ENCODE data around the gene TIAM1. TPM values are rescaled to one million over a fixed set of nuclear protein-coding genes. Genes with fewer than 3 reads are reported as not detected.

TIAM1 gene
- total and polyA plus RNA-seq, 2 experiments from 2014 or later, result 3.2 to 7.6 TPM

- Histone ChIP-seq H3K9me3 (ENCODE audit: low read depth) (no peaks in the 10 kb centered on the region), H3K9ac (no peak overlapping the region), H3K4me2 (ENCODE audit: unreplicated experiment) (no peak overlapping the region), H4K20me1 (ENCODE audit: insufficient read depth) (no peaks in the 10 kb centered on the region), H3K4me3 (no peak overlapping the region), H3F3A (ENCODE audit: insufficient read depth) (peaks cover 31% of the 10 kb centered on the region), H3K27ac (peak overlapping the region; percentile 58), H3K27me3 (replicated peaks; ENCODE audit: insufficient read depth) (no peaks in the 10 kb centered on the region), H2AFZ (no peak overlapping the region), H3K4me1 (ENCODE audit: insufficient read depth) (peaks cover 8% of the 10 kb centered on the region), H3K36me3 (ENCODE audit: low read depth) (no peaks in the 10 kb centered on the region), H3K9me2 (ENCODE audit: insufficient read depth) (no peaks in the 10 kb centered on the region), H3K79me2 (ENCODE audit: insufficient read depth) (no peaks in the 10 kb centered on the region)
- in situ Hi-C loops (cut with MboI), result no loop called here
- TF ChIP-seq EZH2 (IDR thresholded peaks at IDR 0.05; ENCODE audit: insufficient read depth, poor library complexity, severe bottlenecking), result no peak
- no peak for TF ChIP-seq EZH2phosphoT487 (IDR thresholded peaks at IDR 0.05; ENCODE audit: insufficient read depth, low read depth)
- DNase-seq, result peak; percentile 27
- 59 to 65% methylated on average over 4 of the region's 4 CpGs for WGBS, 2 experiments (ENCODE audit: low coverage in 1 of 2, low lambda C conversion rate in 2 of 2, missing lambda C conversion rate in 2 of 2)
These were observed 10.1 kb upstream of the TIAM1 start for GRCh38 chr21:31354122-31354521.

DNA sequence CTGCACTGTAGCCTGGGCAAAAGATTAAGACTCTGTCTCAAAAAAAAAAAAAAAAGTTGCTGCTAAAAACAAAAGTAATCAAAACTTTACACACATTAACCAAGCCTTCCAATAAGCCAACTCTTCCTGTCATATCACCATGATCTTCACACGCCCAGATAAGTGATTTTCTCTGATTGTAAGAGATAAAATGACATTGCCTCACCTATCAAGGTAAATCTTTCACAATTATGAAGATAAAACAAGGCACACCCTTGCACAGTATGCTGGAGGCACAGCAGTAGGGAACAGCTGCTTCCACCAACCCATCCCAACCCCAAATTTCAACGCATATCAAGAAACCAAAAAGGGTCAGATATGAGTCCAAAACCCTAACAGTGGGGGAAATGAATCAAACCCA lies 8.8 kb upstream of the TIAM1 start:
- DNase-seq, result no peak
- Histone ChIP-seq H3K4me3 (no peak overlapping the region), H3K9ac (no peak overlapping the region), H3K27ac (no peak overlapping the region), H2AFZ (no peak overlapping the region), H3F3A (ENCODE audit: insufficient read depth) (peaks cover 31% of the 10 kb centered on the region), H3K4me2 (ENCODE audit: unreplicated experiment) (no peak overlapping the region), H3K9me3 (ENCODE audit: low read depth) (no peaks in the 10 kb centered on the region), H4K20me1 (ENCODE audit: insufficient read depth) (no peaks in the 10 kb centered on the region), H3K27me3 (replicated peaks; ENCODE audit: insufficient read depth) (no peaks in the 10 kb centered on the region), H3K79me2 (ENCODE audit: insufficient read depth) (no peaks in the 10 kb centered on the region), H3K4me1 (ENCODE audit: insufficient read depth) (peaks cover 8% of the 10 kb centered on the region), H3K9me2 (ENCODE audit: insufficient read depth) (no peaks in the 10 kb centered on the region), H3K36me3 (ENCODE audit: low read depth) (no peaks in the 10 kb centered on the region)
- TF ChIP-seq EZH2 (IDR thresholded peaks at IDR 0.05; ENCODE audit: insufficient read depth, poor library complexity, severe bottlenecking), result no peak
- no peak for TF ChIP-seq EZH2phosphoT487 (IDR thresholded peaks at IDR 0.05; ENCODE audit: insufficient read depth, low read depth)
- in situ Hi-C loops (cut with MboI), result no loop called here
- WGBS, 2 experiments (ENCODE audit: low coverage in 1 of 2, low lambda C conversion rate in 2 of 2, missing lambda C conversion rate in 2 of 2), result 70 to 79% methylated on average over 2 of the region's 2 CpGs

- no peak overlapping the region for H3K4me3 ChIP-seq
- H2AFZ ChIP-seq, result no peak overlapping the region
- DNase-seq, result peak; percentile 40
- H3K9ac ChIP-seq, result no peak overlapping the region
- no peaks in the 10 kb centered on the region for H3K9me2 ChIP-seq (ENCODE audit: insufficient read depth)
- no peak overlapping the region for H3K4me2 ChIP-seq (ENCODE audit: unreplicated experiment)
- peaks cover 8% of the 10 kb centered on the region for H3K4me1 ChIP-seq (ENCODE audit: insufficient read depth)
- H3K79me2 ChIP-seq (ENCODE audit: insufficient read depth), result no peaks in the 10 kb centered on the region
- H4K20me1 ChIP-seq (ENCODE audit: insufficient read depth), result no peaks in the 10 kb centered on the region
- no peaks in the 10 kb centered on the region for H3K9me3 ChIP-seq (ENCODE audit: low read depth)
- TF ChIP-seq EZH2 (IDR thresholded peaks at IDR 0.05; ENCODE audit: insufficient read depth, poor library complexity, severe bottlenecking) (no peak), EZH2phosphoT487 (IDR thresholded peaks at IDR 0.05; ENCODE audit: insufficient read depth, low read depth) (no peak)
- in situ Hi-C loops (cut with MboI), result no loop called here
- no peak overlapping the region for H3K27ac ChIP-seq
- H3K27me3 ChIP-seq (replicated peaks; ENCODE audit: insufficient read depth), result no peaks in the 10 kb centered on the region
- 54 to 69% methylated on average over 3 of the region's 3 CpGs for WGBS, 2 experiments (ENCODE audit: low coverage in 1 of 2, low lambda C conversion rate in 2 of 2, missing lambda C conversion rate in 2 of 2)
- H3F3A ChIP-seq (ENCODE audit: insufficient read depth), result peaks cover 31% of the 10 kb centered on the region
- no peaks in the 10 kb centered on the region for H3K36me3 ChIP-seq (ENCODE audit: low read depth)
These were observed 7.9 kb upstream of the TIAM1 start for GRCh38 chr21:31351960-31352359.

GRCh38 chr21:31351438-31351837 lies 7.4 kb upstream of the TIAM1 start:
- Histone ChIP-seq H3K9me3 (ENCODE audit: low read depth) (no peaks in the 10 kb centered on the region), H3K27ac (no peak overlapping the region), H3K9ac (no peak overlapping the region), H3K4me1 (ENCODE audit: insufficient read depth) (peaks cover 8% of the 10 kb centered on the region), H3F3A (ENCODE audit: insufficient read depth) (peaks cover 31% of the 10 kb centered on the region), H3K4me2 (ENCODE audit: unreplicated experiment) (no peak overlapping the region), H4K20me1 (ENCODE audit: insufficient read depth) (no peaks in the 10 kb centered on the region), H3K79me2 (ENCODE audit: insufficient read depth) (no peaks in the 10 kb centered on the region), H3K9me2 (ENCODE audit: insufficient read depth) (no peaks in the 10 kb centered on the region), H2AFZ (no peak overlapping the region), H3K4me3 (no peak overlapping the region), H3K36me3 (ENCODE audit: low read depth) (no peaks in the 10 kb centered on the region), H3K27me3 (replicated peaks; ENCODE audit: insufficient read depth) (no peaks in the 10 kb centered on the region)
- 43 to 46% methylated on average over 5 of the region's 5 CpGs for WGBS, 2 experiments (ENCODE audit: low coverage in 1 of 2, low lambda C conversion rate in 2 of 2, missing lambda C conversion rate in 2 of 2)
- in situ Hi-C loops (cut with MboI), result no loop called here
- TF ChIP-seq EZH2phosphoT487 (IDR thresholded peaks at IDR 0.05; ENCODE audit: insufficient read depth, low read depth), result no peak
- TF ChIP-seq EZH2 (IDR thresholded peaks at IDR 0.05; ENCODE audit: insufficient read depth, poor library complexity, severe bottlenecking), result no peak
- peak; percentile 68 for DNase-seq

GRCh38 chr21:31349208-31349607 lies 5.1 kb upstream of the TIAM1 start:
- Histone ChIP-seq H3K4me3 (no peak overlapping the region), H3K9ac (no peak overlapping the region), H3K36me3 (ENCODE audit: low read depth) (no peaks in the 10 kb centered on the region), H3F3A (ENCODE audit: insufficient read depth) (peaks cover 14% of the 10 kb centered on the region; the same call in 1 of the 2 replicates), H3K27ac (no peak overlapping the region), H3K79me2 (ENCODE audit: insufficient read depth) (no peaks in the 10 kb centered on the region), H3K9me2 (ENCODE audit: insufficient read depth) (no peaks in the 10 kb centered on the region), H3K9me3 (ENCODE audit: low read depth) (no peaks in the 10 kb centered on the region), H3K4me1 (ENCODE audit: insufficient read depth) (no peaks in the 10 kb centered on the region; the same call in 1 of the 2 replicates), H4K20me1 (ENCODE audit: insufficient read depth) (no peaks in the 10 kb centered on the region), H3K27me3 (replicated peaks; ENCODE audit: insufficient read depth) (no peaks in the 10 kb centered on the region), H3K4me2 (ENCODE audit: unreplicated experiment) (no peak overlapping the region), H2AFZ (no peak overlapping the region)
- TF ChIP-seq EZH2 (IDR thresholded peaks at IDR 0.05; ENCODE audit: insufficient read depth, poor library complexity, severe bottlenecking) (no peak), EZH2phosphoT487 (IDR thresholded peaks at IDR 0.05; ENCODE audit: insufficient read depth, low read depth) (no peak)
- in situ Hi-C loops (cut with MboI), result no loop called here
- 69 to 71% methylated on average over 4 of the region's 4 CpGs for WGBS, 2 experiments (ENCODE audit: low coverage in 1 of 2, low lambda C conversion rate in 2 of 2, missing lambda C conversion rate in 2 of 2)
- no peak for DNase-seq

Data from GM23248 (cell line).